Epithelial cell of umbilical artery (primary cell): ENCODE results near the gene SHROOM1. TPM values are rescaled to one million over a fixed set of nuclear protein-coding genes. Genes with fewer than 3 reads are reported as not detected.

Source experiments
- total RNA-seq: library from RNA; depleted of rRNA; stranded (reverse); fragments of >200 nt; gene quantifications from 2 replicates; pipeline ENCODE4 v1.2.3, GENCODE V29; 2014

Gene SHROOM1
- 5.2 and 7.3 TPM in 2 replicates for total RNA-seq

GRCh38 chr5:132830436-132831094, at the start of gene SHROOM1:
TSS of gene SHROOM1 (minus strand) at chr5:132830647. CDS start at chr5:132826140, 4,507 bp downstream.

GRCh38 chr5:132873119-132873929, 42.9 kb upstream of the SHROOM1 start, which contains the start of gene LEAP2:
TSS of gene LEAP2 (plus strand) at chr5:132873668. CDS start at chr5:132873695, 27 bp downstream.

GRCh38 chr5:132866342-132867045, 36.0 kb upstream of the SHROOM1 start, which contains the start of the genes GDF9 and UQCRQ:
TSS of gene GDF9 (minus strand) at chr5:132866469. CDS start at chr5:132864533, 1,936 bp downstream.
TSS of gene UQCRQ (plus strand) at chr5:132866642. CDS start at chr5:132866882, 240 bp downstream.

GRCh38 chr5:132812781-132813598, 17.5 kb downstream of the SHROOM1 start, which contains the start of gene SOWAHA:
TSS of gene SOWAHA (plus strand) at chr5:132813302. CDS start at chr5:132813622, 320 bp downstream.

GRCh38 chr5:132777209-132778069, 53.0 kb downstream of the SHROOM1 start, which contains the start of gene SEPTIN8:
TSS of gene SEPTIN8 (minus strand) at chr5:132777239. CDS start at chr5:132777137, 102 bp downstream.

Other genes starting within 250 kb of the SHROOM1 start
- gene IL13, start 172.5 kb downstream of the SHROOM1 start, total RNA-seq, result not detected in 2 replicates
- not detected in 2 replicates for gene IL4, start 156.7 kb downstream of the SHROOM1 start, total RNA-seq
- gene KIF3A, start 93.1 kb downstream of the SHROOM1 start, total RNA-seq, result 11.4 and 14.7 TPM in 2 replicates
- gene CCNI2, start 83.2 kb downstream of the SHROOM1 start, total RNA-seq, result not detected in 2 replicates
- 44.5 and 68.4 TPM in 2 replicates for gene SEPTIN8, start 53.4 kb downstream of the SHROOM1 start, total RNA-seq
- not detected in 2 replicates for gene SOWAHA, start 17.3 kb downstream of the SHROOM1 start, total RNA-seq
- under 0.01 TPM in 1 of 2 replicates, not detected in the other for gene GDF9, start 35.8 kb upstream of the SHROOM1 start, total RNA-seq
- gene UQCRQ, start 36.0 kb upstream of the SHROOM1 start, total RNA-seq, result 89.7 and 151 TPM in 2 replicates
- gene LEAP2, start 43.0 kb upstream of the SHROOM1 start, total RNA-seq, result not detected in 2 replicates
- 27.0 and 29.3 TPM in 2 replicates for gene AFF4, start 133.0 kb upstream of the SHROOM1 start, total RNA-seq
- gene ZCCHC10, start 195.9 kb upstream of the SHROOM1 start, total RNA-seq, result 15.6 and 33.0 TPM in 2 replicates
- gene HSPA4, start 221.4 kb upstream of the SHROOM1 start, total RNA-seq, result 151 and 169 TPM in 2 replicates